H1 (cell line): Measurements from ENCODE around the gene HOXD1. TPM values are rescaled to one million over a fixed set of nuclear protein-coding genes. Genes with fewer than 3 reads are reported as not detected.

ENCODE experiments used
- CTCF ChIA-PET: fragments of 300-600 bp; sonication (Branson Sonifier 250); formaldehyde crosslinking; loops from one replicate; lab custom pipeline; 2021; ENCODE audit not compliant: partially characterized antibody; lab: Charles Lee
- POLR2A ChIA-PET: fragments of 300-600 bp; sonication (Branson Sonifier 250); formaldehyde crosslinking; loops from one replicate; lab custom pipeline; 2021; ENCODE audit warnings: inconsistent platforms; ENCODE audit not compliant: partially characterized antibody; lab: Charles Lee
- DNase-seq, 2 experiments: peaks; one replicate each; pipeline versions ENCODE4 v3.0.0 to v3.0.0-alpha.2; 2010 to 2022; ENCODE audit warnings: low spot score in 2 of 2, low read depth in 1 of 2, mixed read lengths in 1 of 2
- FAIRE-seq: peaks from 2 replicates; lab custom pipeline; 2011; peaks lifted over from hg19 to GRCh38; lab: Jason Lieb, UNC
- H2AFZ ChIP-seq: 2 replicates; pipeline ENCODE4 v1.8.1; 2012; ENCODE audit warnings: low read length, inconsistent platforms
- H2AK5ac ChIP-seq: 2 replicates; pipeline ENCODE4 v1.6.1; 2013; ENCODE audit warnings: low read depth, low read length
- H2BK120ac ChIP-seq: replicated peaks from 2 replicates; pipeline ENCODE3; 2013; ENCODE audit warnings: low read depth, low read length, inconsistent platforms
- H2BK12ac ChIP-seq: 2 replicates; pipeline ENCODE4 v1.6.1; 2013; ENCODE audit warnings: low read depth, low read length
- H2BK15ac ChIP-seq: 2 replicates; pipeline ENCODE4 v1.6.1; 2013; ENCODE audit warnings: low read length
- H2BK20ac ChIP-seq: 2 replicates; pipeline ENCODE4 v1.6.1; 2013; ENCODE audit warnings: low read length
- H2BK5ac ChIP-seq: 2 replicates; pipeline ENCODE4 v1.6.1; 2013; ENCODE audit warnings: low read depth, low read length
- H3K14ac ChIP-seq: 2 replicates; pipeline ENCODE4 v1.6.1; 2013; ENCODE audit warnings: inconsistent platforms; ENCODE audit not compliant: insufficient read length
- H3K18ac ChIP-seq: 2 replicates; pipeline ENCODE4 v1.6.1; 2013; ENCODE audit warnings: low read length; ENCODE audit errors: extremely low read depth
- H3K23ac ChIP-seq: 2 replicates; pipeline ENCODE4 v1.6.1; 2013; ENCODE audit warnings: inconsistent platforms; ENCODE audit not compliant: insufficient read length
- H3K23me2 ChIP-seq: 2 replicates; pipeline ENCODE4 v1.6.1; 2013; ENCODE audit warnings: low read depth, low read length
- H3K27ac ChIP-seq: 2 replicates; pipeline ENCODE4 v1.6.1; 2011; ENCODE audit warnings: low read depth, low read length, inconsistent platforms
- H3K27me3 ChIP-seq, 4 experiments: replicated peaks in 1 of 4; 1 replicate in 1 of 4; 2 replicates in 3 of 4; pipeline versions ENCODE4 v1.6.1 to v1.8.1; 2011 to 2013; ENCODE audit warnings: low read length in 3 of 4, mild to moderate bottlenecking in 3 of 4, inconsistent platforms in 2 of 4, mixed read lengths in 2 of 4, moderate library complexity in 1 of 4; ENCODE audit not compliant: control insufficient read depth in 3 of 4, insufficient read depth in 3 of 4; ENCODE audit errors: extremely low read depth in 1 of 4
- H3K36me3 ChIP-seq, 4 experiments: 2 replicates each; pipeline versions ENCODE4 v1.6.1 to v1.8.1; 2011 to 2013; ENCODE audit warnings: mild to moderate bottlenecking in 4 of 4, low read length in 3 of 4, moderate library complexity in 2 of 4, control low read depth in 1 of 4, inconsistent platforms in 1 of 4; ENCODE audit not compliant: insufficient read depth in 4 of 4, control insufficient read depth in 2 of 4
- H3K4ac ChIP-seq: replicated peaks from 2 replicates; pipeline ENCODE3; 2013; ENCODE audit warnings: low read length, low read depth, mixed read lengths, inconsistent platforms; ENCODE audit not compliant: insufficient read length
- H3K4me1 ChIP-seq, 4 experiments: replicated peaks in 1 of 4; 1 replicate in 1 of 4; 2 replicates in 3 of 4; pipeline versions ENCODE4 v1.6.1 to v1.8.1; 2011 to 2013; ENCODE audit warnings: low read length in 3 of 4, inconsistent platforms in 2 of 4, mixed read lengths in 1 of 4; ENCODE audit not compliant: insufficient read depth in 4 of 4, control insufficient read depth in 3 of 4
- H3K4me2 ChIP-seq, 2 experiments: 2 replicates each; pipeline versions ENCODE4 v1.6.1 to v1.8.1; 2011 to 2013; ENCODE audit warnings: low read depth in 2 of 2, low read length in 2 of 2, control low read depth in 1 of 2, inconsistent platforms in 1 of 2, mild to moderate bottlenecking in 1 of 2; ENCODE audit not compliant: insufficient read depth in 1 of 2
- H3K4me3 ChIP-seq, 4 experiments: fragments of 200-600, 300-600 bp in 1 of 4; sonication (generic), shearing (Covaris generic), sonication (Bioruptor Twin) in 1 of 4; 2 replicates each; pipeline versions ENCODE4 v1.5.1 to v1.8.1; 2011 to 2016; ENCODE audit warnings: low read length in 4 of 4, low read depth in 3 of 4, control low read depth in 2 of 4, inconsistent platforms in 2 of 4, mild to moderate bottlenecking in 2 of 4, mixed read lengths in 1 of 4, moderate library complexity in 1 of 4; ENCODE audit not compliant: insufficient read depth in 2 of 4; ENCODE audit errors: extremely low read depth in 1 of 4
- H3K56ac ChIP-seq: replicated peaks from 2 replicates; pipeline ENCODE3; 2013; ENCODE audit warnings: low read depth, mild to moderate bottlenecking, mixed read lengths, low read length, inconsistent platforms; ENCODE audit not compliant: insufficient read length
- H3K79me1 ChIP-seq: 2 replicates; pipeline ENCODE4 v1.6.1; 2013; ENCODE audit warnings: low read depth, low read length, control low read depth
- H3K79me2 ChIP-seq, 2 experiments: 2 replicates each; pipeline versions ENCODE4 v1.6.1 to v1.8.1; 2012 to 2013; ENCODE audit warnings: low read length in 2 of 2, mild to moderate bottlenecking in 2 of 2, inconsistent platforms in 1 of 2; ENCODE audit not compliant: insufficient read depth in 2 of 2, control insufficient read depth in 1 of 2
- H3K9ac ChIP-seq, 4 experiments: replicated peaks in 1 of 4; 1 replicate in 1 of 4; 2 replicates in 3 of 4; pipeline versions ENCODE4 v1.6.1 to v1.8.1; 2011 to 2013; ENCODE audit warnings: low read depth in 3 of 4, low read length in 3 of 4, control low read depth in 2 of 4, mild to moderate bottlenecking in 2 of 4, moderate library complexity in 2 of 4, inconsistent platforms in 1 of 4; ENCODE audit errors: extremely low read depth in 1 of 4
- H3K9me3 ChIP-seq, 2 experiments: 2 replicates each; pipeline versions ENCODE4 v1.6.1 to v1.8.1; 2012 to 2013; ENCODE audit warnings: mild to moderate bottlenecking in 2 of 2, moderate library complexity in 2 of 2, control low read depth in 1 of 2, inconsistent platforms in 1 of 2, low read depth in 1 of 2, low read length in 1 of 2, mixed read lengths in 1 of 2; ENCODE audit not compliant: insufficient read depth in 2 of 2
- H4K20me1 ChIP-seq, 2 experiments: replicated peaks in 1 of 2; 2 replicates each; pipeline versions ENCODE3 to v1.8.1; 2011 to 2013; ENCODE audit warnings: inconsistent platforms in 2 of 2, low read length in 2 of 2, mild to moderate bottlenecking in 1 of 2; ENCODE audit not compliant: insufficient read depth in 2 of 2, control insufficient read depth in 1 of 2
- H4K5ac ChIP-seq: 2 replicates; pipeline ENCODE4 v1.6.1; 2013; ENCODE audit warnings: low read length, low read depth, mixed read lengths, inconsistent platforms; ENCODE audit not compliant: insufficient read length
- H4K8ac ChIP-seq: 2 replicates; pipeline ENCODE4 v1.8.0; 2013; ENCODE audit warnings: mild to moderate bottlenecking, moderate library complexity, low read length, inconsistent platforms; ENCODE audit not compliant: insufficient read depth; ENCODE audit errors: extremely low read depth
- H4K91ac ChIP-seq: replicated peaks from 2 replicates; pipeline ENCODE3; 2013; ENCODE audit warnings: low read length, mixed read lengths, inconsistent platforms; ENCODE audit not compliant: insufficient read length
- ASH2L ChIP-seq: fragments of 200-600, 300-600 bp; sonication (generic); IDR thresholded peaks from one replicate; pipeline ENCODE4 v1.7.1; 2017; ENCODE audit warnings: low read length
- CBX5 ChIP-seq: fragments of 300-800, 300-1000 bp; sonication (generic); IDR thresholded peaks from 2 replicates; pipeline ENCODE4 v1.7.1; 2016; ENCODE audit warnings: antibody characterized with exemption, low read length, low read depth
- CBX8 ChIP-seq: fragments of 300-800, 300-1000 bp; sonication (generic); IDR thresholded peaks from 2 replicates; pipeline ENCODE4 v1.7.1; 2016; ENCODE audit warnings: low read depth, low read length, borderline replicate concordance
- EZH2 ChIP-seq: fragments of 200-600 bp; sonication (generic); IDR thresholded peaks from 2 replicates; pipeline ENCODE4 v1.7.1; 2012; ENCODE audit warnings: low read depth, mild to moderate bottlenecking, moderate library complexity, low read length, inconsistent platforms; ENCODE audit not compliant: severe bottlenecking
- KDM4A ChIP-seq: IDR thresholded peaks from one replicate; pipeline ENCODE4 v1.7.1; 2012; ENCODE audit warnings: low read depth, mild to moderate bottlenecking, moderate library complexity, low read length, inconsistent platforms; ENCODE audit not compliant: severe bottlenecking
- TEAD4 ChIP-seq: IDR thresholded peaks from 2 replicates; pipeline ENCODE4 v1.6.1; 2012; ENCODE audit warnings: low read depth, low read length, inconsistent platforms, mixed read lengths
- WGBS, 2 experiments: shearing (Covaris generic) in 1 of 2; methylation state at CpG; one replicate each; pipeline versions ENCODE4 v1.1.6 to v1.1.7; 2013 to 2015; ENCODE audit warnings: low lambda C conversion rate in 2 of 2, mixed read lengths in 2 of 2, inconsistent platforms in 1 of 2, low coverage in 1 of 2, missing lambda C conversion rate in 1 of 2; ENCODE audit not compliant: insufficient replicate concordance in 2 of 2, insufficient coverage in 1 of 2, insufficient read length in 1 of 2; ENCODE audit errors: extremely low coverage in 1 of 2, missing lambda C conversion rate in 1 of 2; 5-methylcytosine and 5-hydroxymethylcytosine counted together
- polyA plus RNA-seq, 7 experiments: library from polyadenylated mRNA; depleted of rRNA in 3 of 7; stranded (reverse) in 5 of 7; unstranded in 2 of 7; fragments of >200 nt in 5 of 7; fragments of 200-250 nt in 2 of 7; gene quantifications; 1 replicate in 5 of 7; 2 replicates in 1 of 7; 4 replicates in 1 of 7; pipeline versions ENCODE4 v1.2.1 to v1.2.3, GENCODE V29; 2011 to 2013; ENCODE audit warnings: missing spikeins in 2 of 7, mixed read lengths in 2 of 7
- total RNA-seq: library from RNA; stranded (reverse); fragmentation: NEBNext Ultra II Directional; extraction: Animal tissue kit (Norgen Biotek cat#: 25700); gene quantifications from 2 replicates; pipeline ENCODE4 v1.2.1, GENCODE V29; 2021
- TF ChIP-seq, protein P1 (sequence below): IDR thresholded peaks from 2 replicates; pipeline ENCODE4 v1.6.1; 2011; ENCODE audit warnings: low read length, improper control_type of control experiment

HOXD1 gene
- total and polyA plus RNA-seq, 2 of the 8 experiments (the other 6 are each of a cell fraction or from before 2014, with no cell fraction given) = 0.03 TPM; not detected in 1

DNA sequence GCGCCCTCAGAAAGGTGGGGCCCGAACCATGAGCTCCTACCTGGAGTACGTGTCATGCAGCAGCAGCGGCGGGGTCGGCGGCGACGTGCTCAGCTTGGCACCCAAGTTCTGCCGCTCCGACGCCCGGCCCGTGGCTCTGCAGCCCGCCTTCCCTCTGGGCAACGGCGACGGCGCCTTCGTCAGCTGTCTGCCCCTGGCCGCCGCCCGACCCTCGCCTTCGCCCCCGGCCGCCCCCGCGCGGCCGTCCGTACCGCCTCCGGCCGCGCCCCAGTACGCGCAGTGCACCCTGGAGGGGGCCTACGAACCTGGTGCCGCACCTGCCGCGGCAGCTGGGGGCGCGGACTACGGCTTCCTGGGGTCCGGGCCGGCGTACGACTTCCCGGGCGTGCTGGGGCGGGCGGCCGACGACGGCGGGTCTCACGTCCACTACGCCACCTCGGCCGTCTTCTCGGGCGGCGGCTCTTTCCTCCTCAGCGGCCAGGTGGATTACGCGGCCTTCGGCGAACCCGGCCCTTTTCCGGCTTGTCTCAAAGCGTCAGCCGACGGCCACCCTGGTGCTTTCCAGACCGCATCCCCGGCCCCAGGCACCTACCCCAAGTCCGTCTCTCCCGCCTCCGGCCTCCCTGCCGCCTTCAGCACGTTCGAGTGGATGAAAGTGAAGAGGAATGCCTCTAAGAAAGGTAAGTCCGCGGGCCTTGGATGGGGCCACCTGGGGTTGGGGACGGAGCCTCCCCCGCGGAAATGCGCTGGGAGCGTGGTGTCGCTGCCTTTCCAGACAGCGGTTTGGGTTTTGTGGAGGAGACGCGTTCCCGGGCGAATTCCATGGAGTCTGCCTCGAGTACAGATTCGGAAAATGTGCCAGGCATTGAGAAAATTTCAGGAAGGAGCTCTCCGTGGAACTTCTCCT is 559 bp downstream of the HOXD1 start:
- no peak overlapping the region for H4K91ac ChIP-seq
- H3K23ac ChIP-seq = no peak overlapping the region
- H3K79me1 ChIP-seq = no peaks in the 10 kb centered on the region
- ChIA-PET POLR2A (interaction anchor here (0.6 to 1.1 kb wide), 6 partner anchors 10 to 48 kb away, joined by 3 to 4 read pairs (median 3); no protein-coding TSS in a partner anchor), CTCF (interaction anchor here (1.1 to 8.7 kb wide), 3 partner anchors 10 to 49 kb away, joined by 3 to 60 read pairs (median 3); no protein-coding TSS in a partner anchor)
- peaks cover 5 to 12% (median 6%) of the 10 kb centered on the region in 4 experiments; a peak in 5 of 7 replicates for H3K4me1 ChIP-seq
- no peak overlapping the region for H3K9ac ChIP-seq
- H3K23me2 ChIP-seq = peaks cover 11% of the 10 kb centered on the region; the same call in 1 of the 2 replicates
- H3K4me2 ChIP-seq = peak overlapping the region; percentile 63 to 76
- H4K5ac ChIP-seq = no peak overlapping the region
- peaks cover 72 to 99% (median 88%) of the 10 kb centered on the region in 4 experiments for H3K27me3 ChIP-seq
- no peak overlapping the region for H2BK20ac ChIP-seq
- H3K79me2 ChIP-seq = no peaks in the 10 kb centered on the region
- H2BK5ac ChIP-seq = no peak overlapping the region
- H4K8ac ChIP-seq = peak overlapping the region; percentile 82; the same call in 1 of the 2 replicates
- H3K14ac ChIP-seq = no peak overlapping the region
- no peaks in the 10 kb centered on the region for H3K9me3 ChIP-seq
- no peaks in the 10 kb centered on the region for H3K36me3 ChIP-seq
- H3K18ac ChIP-seq = no peak overlapping the region
- TF ChIP-seq ASH2L (peak; percentile 19), EZH2 (peak; percentile 99), CBX8 (peak; percentile 97), KDM4A (peak; percentile 77), CBX5 (no peak), TEAD4 (no peak)
- TF ChIP-seq, protein P1, sequence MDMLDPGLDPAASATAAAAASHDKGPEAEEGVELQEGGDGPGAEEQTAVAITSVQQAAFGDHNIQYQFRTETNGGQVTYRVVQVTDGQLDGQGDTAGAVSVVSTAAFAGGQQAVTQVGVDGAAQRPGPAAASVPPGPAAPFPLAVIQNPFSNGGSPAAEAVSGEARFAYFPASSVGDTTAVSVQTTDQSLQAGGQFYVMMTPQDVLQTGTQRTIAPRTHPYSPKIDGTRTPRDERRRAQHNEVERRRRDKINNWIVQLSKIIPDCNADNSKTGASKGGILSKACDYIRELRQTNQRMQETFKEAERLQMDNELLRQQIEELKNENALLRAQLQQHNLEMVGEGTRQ = no peak
- H3K4ac ChIP-seq = no peak overlapping the region
- H4K20me1 ChIP-seq = peaks cover 8 to 21% of the 10 kb centered on the region in 2 experiments
- H2BK120ac ChIP-seq = no peak overlapping the region
- no peak overlapping the region for H3K27ac ChIP-seq
- H2BK12ac ChIP-seq = no peak overlapping the region
- WGBS, 2 experiments = 2% methylated on average over 72 of the region's 98 CpGs; no CpG with 5 or more reads in 1 of the 2 experiments
- DNase-seq (peak in 1 of 2 experiments; percentile 71), FAIRE-seq (no peak)
- no peak overlapping the region for H2AFZ ChIP-seq
- no peak overlapping the region for H2BK15ac ChIP-seq
- H3K4me3 ChIP-seq = peak overlapping the region; percentile 2 to 54 (median 28); a peak in 6 of 8 replicates
- H2AK5ac ChIP-seq = no peak overlapping the region
- H3K56ac ChIP-seq = no peak overlapping the region
